H1 (cell line): Measurements from ENCODE around the gene CD160. TPM values are rescaled to one million over a fixed set of nuclear protein-coding genes. Genes with fewer than 3 reads are reported as not detected.

ENCODE experiments used
- ATF3 ChIP-seq: IDR thresholded peaks from 2 replicates; pipeline ENCODE4 v1.6.1; 2011; ENCODE audit warnings: low read depth, mild to moderate bottlenecking, low read length; ENCODE audit not compliant: insufficient read depth
- CHD7 ChIP-seq: fragments of 300-600 bp; sonication (generic); IDR thresholded peaks from 2 replicates; pipeline ENCODE4 v1.7.1; 2012; ENCODE audit warnings: low read length, moderate library complexity, mild to moderate bottlenecking, inconsistent platforms; ENCODE audit not compliant: insufficient replicate concordance
- POLR2AphosphoS5 ChIP-seq: IDR thresholded peaks from 2 replicates; pipeline ENCODE4 v1.6.1; 2011; ENCODE audit warnings: low read depth, low read length
- SP1 ChIP-seq: IDR thresholded peaks from 2 replicates; pipeline ENCODE4 v1.6.1; 2011; ENCODE audit warnings: low read depth, low read length
- ZNF274 ChIP-seq: IDR thresholded peaks from 2 replicates; pipeline ENCODE4 v1.7.0; 2012; ENCODE audit warnings: low read length, borderline replicate concordance; ENCODE audit errors: extremely low read depth
- polyA plus RNA-seq, 7 experiments: library from polyadenylated mRNA; depleted of rRNA in 3 of 7; stranded (reverse) in 5 of 7; unstranded in 2 of 7; fragments of >200 nt in 5 of 7; fragments of 200-250 nt in 2 of 7; gene quantifications; 1 replicate in 5 of 7; 2 replicates in 1 of 7; 4 replicates in 1 of 7; pipeline versions ENCODE4 v1.2.1 to v1.2.3, GENCODE V29; 2011 to 2013; ENCODE audit warnings: missing spikeins in 2 of 7, mixed read lengths in 2 of 7
- total RNA-seq: library from RNA; stranded (reverse); fragmentation: NEBNext Ultra II Directional; extraction: Animal tissue kit (Norgen Biotek cat#: 25700); gene quantifications from 2 replicates; pipeline ENCODE4 v1.2.1, GENCODE V29; 2021
- TF ChIP-seq, protein P1 (sequence below): IDR thresholded peaks from 2 replicates; pipeline ENCODE4 v1.6.1; 2012; ENCODE audit warnings: low read length, inconsistent platforms

Gene CD160
- total and polyA plus RNA-seq, 2 of the 8 experiments (the other 6 are each of a cell fraction or from before 2014, with no cell fraction given): not detected

DNA sequence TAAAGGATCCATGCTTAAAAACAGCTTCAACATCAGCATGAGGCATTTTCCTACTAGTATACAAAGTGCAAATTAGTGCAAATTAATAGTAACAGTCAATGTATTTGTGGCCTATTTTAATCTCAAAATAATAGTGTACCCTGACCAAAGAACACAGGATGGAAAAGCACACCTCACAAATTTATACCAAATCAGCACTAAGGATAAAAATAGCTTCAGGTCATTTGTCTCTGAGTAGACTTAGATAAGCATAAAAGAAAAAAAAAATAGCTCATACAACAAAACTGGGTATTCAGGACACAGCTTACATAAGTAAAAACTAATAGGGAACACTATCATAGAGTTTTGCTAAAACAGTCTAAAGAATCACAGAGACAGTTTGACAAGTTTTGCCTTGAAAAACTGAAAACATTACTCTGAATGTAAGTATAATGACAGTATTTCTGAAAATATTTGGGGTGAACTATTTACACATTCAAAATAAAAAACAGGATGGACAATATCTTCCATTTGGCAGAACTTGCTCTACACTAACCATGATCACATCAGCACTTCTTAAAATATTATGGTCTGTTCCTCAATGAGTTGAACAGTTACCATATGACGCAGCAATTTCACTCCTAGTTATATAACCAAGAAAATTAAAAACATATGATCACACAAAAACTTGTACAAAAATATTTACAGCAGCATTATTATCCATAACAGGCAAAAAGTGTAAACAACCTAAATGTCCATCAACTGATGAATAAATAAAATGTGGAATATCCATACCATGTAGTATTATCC lies 58.3 kb downstream of the CD160 start (continued):
- no peak for TF ChIP-seq CHD7
- TF ChIP-seq POLR2AphosphoS5: no peak
- no peak for TF ChIP-seq ATF3
- TF ChIP-seq, protein P1, sequence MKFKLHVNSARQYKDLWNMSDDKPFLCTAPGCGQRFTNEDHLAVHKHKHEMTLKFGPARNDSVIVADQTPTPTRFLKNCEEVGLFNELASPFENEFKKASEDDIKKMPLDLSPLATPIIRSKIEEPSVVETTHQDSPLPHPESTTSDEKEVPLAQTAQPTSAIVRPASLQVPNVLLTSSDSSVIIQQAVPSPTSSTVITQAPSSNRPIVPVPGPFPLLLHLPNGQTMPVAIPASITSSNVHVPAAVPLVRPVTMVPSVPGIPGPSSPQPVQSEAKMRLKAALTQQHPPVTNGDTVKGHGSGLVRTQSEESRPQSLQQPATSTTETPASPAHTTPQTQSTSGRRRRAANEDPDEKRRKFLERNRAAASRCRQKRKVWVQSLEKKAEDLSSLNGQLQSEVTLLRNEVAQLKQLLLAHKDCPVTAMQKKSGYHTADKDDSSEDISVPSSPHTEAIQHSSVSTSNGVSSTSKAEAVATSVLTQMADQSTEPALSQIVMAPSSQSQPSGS: no peak
- no peak for TF ChIP-seq ZNF274
- TF ChIP-seq SP1: no peak
